Measurements from ENCODE around the gene EFTUD2.

Gene EFTUD2

GRCh38 chr17:44919411-44919810 lies 20.2 kb upstream of the EFTUD2 start:
- no peak for TF ChIP-seq GATA2 (IDR thresholded peaks at IDR 0.05; ENCODE audit: low read depth, low read length)
- no peak for TF ChIP-seq GATA3 (IDR thresholded peaks at IDR 0.05; ENCODE audit: low read depth, low read length)

- TF ChIP-seq GATA2 (IDR thresholded peaks at IDR 0.05; ENCODE audit: low read depth, low read length) (no peak), GATA3 (IDR thresholded peaks at IDR 0.05; ENCODE audit: low read depth, low read length) (no peak)
Observed at GRCh38 chr17:44918006-44918405, 18.8 kb upstream of the EFTUD2 start.

GRCh38 chr17:44917456-44917855 lies 18.2 kb upstream of the EFTUD2 start:
- TF ChIP-seq GATA2 (IDR thresholded peaks at IDR 0.05; ENCODE audit: low read depth, low read length) (no peak), GATA3 (IDR thresholded peaks at IDR 0.05; ENCODE audit: low read depth, low read length) (no peak)

GRCh38 chr17:44916781-44917241 lies 17.6 kb upstream of the EFTUD2 start:
- TF ChIP-seq GATA2 (IDR thresholded peaks at IDR 0.05; ENCODE audit: low read depth, low read length) (no peak), GATA3 (IDR thresholded peaks at IDR 0.05; ENCODE audit: low read depth, low read length) (no peak)

- TF ChIP-seq GATA3 (IDR thresholded peaks at IDR 0.05; ENCODE audit: low read depth, low read length) (no peak), GATA2 (IDR thresholded peaks at IDR 0.05; ENCODE audit: low read depth, low read length) (no peak)
Observed at GRCh38 chr17:44915862-44916780, 16.9 kb upstream of the EFTUD2 start.

- no peak for TF ChIP-seq GATA2 (IDR thresholded peaks at IDR 0.05; ENCODE audit: low read depth, low read length)
- TF ChIP-seq GATA3 (IDR thresholded peaks at IDR 0.05; ENCODE audit: low read depth, low read length) = no peak
Observed at GRCh38 chr17:44915321-44915726, 16.1 kb upstream of the EFTUD2 start, which contains the start of gene GFAP. Gene GFAP (minus strand): TSS chr17:44915500. CDS start chr17:44915486, 14 bp downstream.

- TF ChIP-seq GATA2 (IDR thresholded peaks at IDR 0.05; ENCODE audit: low read depth, low read length) = no peak
- TF ChIP-seq GATA3 (IDR thresholded peaks at IDR 0.05; ENCODE audit: low read depth, low read length) = no peak
Observed at GRCh38 chr17:44914698-44915271, 15.5 kb upstream of the EFTUD2 start.

GRCh38 chr17:44914148-44914547 lies 14.9 kb upstream of the EFTUD2 start:
- TF ChIP-seq GATA3 (IDR thresholded peaks at IDR 0.05; ENCODE audit: low read depth, low read length) (no peak), GATA2 (IDR thresholded peaks at IDR 0.05; ENCODE audit: low read depth, low read length) (no peak)

- TF ChIP-seq GATA3 (IDR thresholded peaks at IDR 0.05; ENCODE audit: low read depth, low read length) (no peak), GATA2 (IDR thresholded peaks at IDR 0.05; ENCODE audit: low read depth, low read length) (no peak)
Observed at GRCh38 chr17:44913676-44914075, 14.4 kb upstream of the EFTUD2 start.

GRCh38 chr17:44912763-44913544 lies 13.7 kb upstream of the EFTUD2 start:
- TF ChIP-seq GATA3 (IDR thresholded peaks at IDR 0.05; ENCODE audit: low read depth, low read length) = no peak
- TF ChIP-seq GATA2 (IDR thresholded peaks at IDR 0.05; ENCODE audit: low read depth, low read length) = no peak

GRCh38 chr17:44911133-44912001 lies 12.1 kb upstream of the EFTUD2 start:
- TF ChIP-seq GATA3 (IDR thresholded peaks at IDR 0.05; ENCODE audit: low read depth, low read length) = no peak
- no peak for TF ChIP-seq GATA2 (IDR thresholded peaks at IDR 0.05; ENCODE audit: low read depth, low read length)

GRCh38 chr17:44910231-44911106 lies 11.2 kb upstream of the EFTUD2 start:
- no peak for TF ChIP-seq GATA2 (IDR thresholded peaks at IDR 0.05; ENCODE audit: low read depth, low read length)
- no peak for TF ChIP-seq GATA3 (IDR thresholded peaks at IDR 0.05; ENCODE audit: low read depth, low read length)
